ENCODE results near the gene CXXC5.
A peak's percentile ranks its signal among the peaks of the same experiment; 100 is the strongest.

The CXXC5 gene

DNA sequence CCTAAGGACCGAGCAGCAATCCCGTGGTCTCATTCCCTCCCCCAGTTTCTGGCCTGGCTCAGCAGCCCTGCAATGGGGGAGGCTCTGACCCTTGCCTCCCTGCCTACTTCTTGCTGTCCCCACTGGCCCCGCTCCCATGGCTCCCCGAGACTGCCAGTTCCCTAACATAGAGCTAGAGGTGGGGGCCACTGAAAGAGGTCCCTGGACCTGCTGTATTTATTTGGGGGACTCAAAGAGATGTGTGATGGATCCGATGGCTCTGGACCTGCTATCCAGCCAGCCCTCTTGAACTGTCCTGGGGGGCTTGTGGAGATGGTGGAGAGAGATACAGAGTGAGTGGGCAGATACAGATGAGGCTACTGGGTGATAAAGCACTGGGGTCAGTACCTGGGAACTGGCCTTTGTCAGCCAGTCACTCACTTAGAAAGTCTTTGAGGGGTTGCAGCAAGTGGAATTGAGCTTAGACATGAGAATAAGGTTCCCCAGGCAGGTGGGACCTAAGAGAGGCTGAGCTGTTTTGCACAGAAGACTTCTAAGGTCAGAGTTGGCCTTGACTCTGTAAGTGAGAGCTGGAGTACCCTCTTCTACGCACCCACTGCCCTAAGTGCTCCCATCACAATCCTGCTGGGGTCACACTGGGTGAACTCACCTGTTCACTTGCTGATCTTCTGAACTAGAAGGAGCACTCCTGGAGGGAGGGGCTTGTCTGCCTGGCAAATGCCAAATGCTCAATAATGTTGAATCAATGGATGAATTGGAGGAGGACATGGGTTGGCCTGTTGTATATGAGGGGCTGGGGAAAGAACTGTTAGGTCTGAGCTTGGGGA lies 42.9 kb downstream of the CXXC5 start:
- DNase-seq (ENCODE audit: low read depth in 3 of 3, low spot score in 1 of 3): no peak

- no peak for DNase-seq (ENCODE audit: low read depth in 3 of 3, low spot score in 1 of 3)
Observed at GRCh38 chr5:139692148-139692547, 44.0 kb downstream of the CXXC5 start.

- no peak for DNase-seq (ENCODE audit: low read depth in 3 of 3, low spot score in 1 of 3)
Observed at GRCh38 chr5:139692679-139693308, 44.6 kb downstream of the CXXC5 start.

DNA sequence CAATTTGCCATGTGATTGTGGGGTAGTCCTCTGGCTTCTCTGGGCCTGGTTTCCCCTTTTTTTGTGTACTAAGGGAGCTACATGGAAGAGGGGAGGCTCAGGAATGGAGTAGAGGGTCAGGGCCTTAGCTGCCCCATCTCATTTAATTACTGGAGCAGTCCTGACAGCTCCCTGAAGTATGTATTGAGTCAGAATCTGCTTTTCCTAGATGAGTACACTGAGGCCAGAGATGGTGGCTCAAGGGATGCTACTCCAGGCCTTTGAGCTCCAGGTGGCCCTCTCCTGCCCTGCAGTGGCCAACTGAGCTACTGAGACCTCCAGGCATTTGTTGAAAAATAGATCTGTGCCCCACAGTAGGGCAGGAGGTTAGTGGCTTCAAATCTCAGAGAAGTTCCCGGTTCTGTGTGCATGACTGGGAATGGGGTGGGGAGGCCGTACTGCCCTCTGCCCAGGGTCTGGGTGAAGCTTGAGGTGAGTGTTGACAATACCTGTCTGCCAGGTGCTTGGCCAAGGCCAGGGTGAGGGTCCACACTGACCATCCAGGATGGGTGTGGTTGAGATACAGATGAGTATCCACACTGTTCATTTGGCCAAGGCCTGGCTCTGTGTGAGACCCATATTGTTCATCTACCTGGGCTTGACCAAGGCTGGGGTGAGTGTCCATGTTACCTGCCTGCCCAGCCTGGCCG lies 45.7 kb downstream of the CXXC5 start:
- no peak for DNase-seq (ENCODE audit: low read depth in 3 of 3, low spot score in 1 of 3)

DNA sequence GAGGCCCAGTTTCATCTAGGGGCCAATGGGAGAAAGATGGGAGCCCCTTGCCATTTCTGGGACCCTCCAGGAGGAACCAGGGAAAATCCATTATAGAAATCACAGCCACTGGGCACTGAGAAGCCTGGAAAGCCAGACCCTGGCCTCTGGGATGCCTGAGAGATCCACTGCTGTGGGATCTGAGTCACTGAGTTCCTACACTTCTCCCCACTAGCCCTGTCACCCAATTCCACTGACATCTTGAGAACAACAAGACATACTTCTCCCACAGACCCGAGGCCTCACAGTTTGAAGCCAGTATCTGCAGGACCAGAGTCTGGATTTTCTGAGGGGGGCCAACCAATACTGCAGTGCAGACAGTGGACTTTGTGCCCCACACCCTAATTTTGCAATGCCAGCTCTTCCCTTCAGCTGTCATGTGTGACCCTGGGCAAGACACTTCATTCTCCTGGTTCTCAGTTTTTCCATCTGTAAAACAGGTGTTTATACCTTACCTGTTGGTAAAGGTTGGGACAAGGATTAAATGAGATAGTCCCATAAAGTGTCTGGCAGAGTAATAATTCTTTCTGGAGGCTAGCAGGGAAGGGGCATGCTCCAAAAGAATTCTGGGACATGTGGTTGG lies 46.5 kb downstream of the CXXC5 start:
- DNase-seq (ENCODE audit: low read depth in 3 of 3, low spot score in 1 of 3): no peak

DNA sequence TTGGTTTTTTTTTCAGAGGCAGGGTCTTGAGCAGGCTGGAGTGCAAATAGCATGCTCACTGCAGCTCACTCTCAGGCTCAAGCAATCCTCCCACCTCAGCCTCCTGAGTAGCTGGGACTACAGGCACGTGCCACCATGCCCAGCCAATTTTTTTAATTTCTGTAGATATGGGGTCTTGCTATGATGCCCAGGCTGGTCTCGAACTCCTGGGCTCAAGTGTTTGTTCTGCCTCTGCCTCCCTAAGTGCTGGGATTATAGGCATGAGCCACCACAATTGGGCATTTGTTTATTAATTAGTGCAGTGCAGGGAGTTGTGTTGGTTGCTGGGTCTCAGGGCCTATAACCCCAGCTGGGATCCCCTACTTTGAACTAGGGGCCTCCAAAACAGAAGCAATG lies 47.0 kb downstream of the CXXC5 start:
- DNase-seq (ENCODE audit: low read depth in 3 of 3, low spot score in 1 of 3): no peak

- DNase-seq (ENCODE audit: low read depth in 3 of 3, low spot score in 1 of 3): no peak
Observed at GRCh38 chr5:139696167-139696893, 48.2 kb downstream of the CXXC5 start.

DNA sequence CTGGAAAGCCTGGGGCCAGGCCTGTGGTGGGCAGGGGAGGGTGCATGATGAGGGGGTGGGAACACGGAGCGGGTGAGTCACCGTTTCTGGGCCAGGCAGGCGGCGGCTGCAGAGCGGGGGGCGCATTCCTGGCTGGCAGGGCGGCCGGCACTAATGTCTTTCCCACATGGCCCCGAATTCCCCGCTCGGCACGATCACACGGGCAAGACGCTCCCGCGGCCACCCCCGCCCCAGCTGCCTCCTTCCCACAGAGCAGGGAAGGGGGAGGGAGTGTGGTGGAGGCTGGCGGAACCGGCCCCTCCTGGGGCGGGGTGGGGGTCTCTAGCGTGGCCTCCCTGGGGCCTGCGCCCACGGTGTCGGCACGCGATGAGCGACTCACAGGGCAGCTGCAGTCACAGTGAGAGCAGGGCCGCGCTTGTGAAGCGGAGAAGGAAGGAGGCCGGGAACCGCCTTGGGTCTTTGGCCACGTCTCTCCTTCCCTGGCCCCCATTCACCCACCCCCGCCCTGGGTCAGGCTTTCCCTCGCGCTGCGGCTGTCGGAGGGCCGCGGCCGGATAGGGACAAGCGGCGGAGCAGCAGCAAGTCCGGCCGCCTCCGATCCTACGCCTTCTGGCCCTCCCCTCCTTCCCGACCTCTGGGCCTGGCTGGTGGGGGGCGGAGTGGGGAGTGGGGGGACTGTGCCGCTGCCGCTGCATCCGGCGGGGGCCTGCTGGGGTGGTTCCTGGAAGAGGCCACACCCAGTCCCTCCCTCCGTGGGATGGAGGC lies 48.9 kb downstream of the CXXC5 start:
- peak in 1 of 3 donors; percentile 15 for DNase-seq (ENCODE audit: low read depth in 3 of 3, low spot score in 1 of 3)

DNA sequence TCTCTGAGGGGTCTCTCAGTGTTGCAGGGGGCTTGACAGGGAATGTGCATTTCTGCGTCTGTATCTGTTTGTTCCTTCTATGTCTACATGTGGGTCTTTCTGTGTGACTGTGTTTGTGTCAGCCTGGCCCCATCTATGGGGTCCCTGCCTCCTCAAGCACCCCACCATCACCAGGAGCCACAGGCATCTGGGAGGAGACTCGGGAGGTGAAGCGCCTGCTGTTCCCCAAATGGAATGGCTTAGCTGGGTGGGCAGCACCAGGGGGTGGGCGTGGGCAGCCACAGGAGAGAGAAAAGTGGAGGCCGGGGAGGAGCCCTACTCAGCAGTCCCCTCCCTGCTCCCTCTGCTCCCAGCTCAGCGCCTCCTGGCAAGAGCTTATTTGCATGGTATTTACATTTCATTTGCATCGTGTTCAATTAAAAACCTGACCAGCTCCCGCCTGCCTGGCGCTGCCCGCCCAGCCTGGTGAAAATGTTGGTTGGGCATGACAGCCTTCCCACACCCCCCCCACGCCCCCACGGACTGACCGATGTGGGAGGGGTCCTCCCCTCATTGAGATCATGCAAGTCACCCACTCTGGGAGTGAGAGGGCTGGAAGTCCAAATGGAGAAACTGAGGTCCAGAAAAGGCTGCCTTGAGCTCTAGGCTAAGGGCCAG lies 50.5 kb downstream of the CXXC5 start:
- no peak for DNase-seq (ENCODE audit: low read depth in 3 of 3, low spot score in 1 of 3)

DNA sequence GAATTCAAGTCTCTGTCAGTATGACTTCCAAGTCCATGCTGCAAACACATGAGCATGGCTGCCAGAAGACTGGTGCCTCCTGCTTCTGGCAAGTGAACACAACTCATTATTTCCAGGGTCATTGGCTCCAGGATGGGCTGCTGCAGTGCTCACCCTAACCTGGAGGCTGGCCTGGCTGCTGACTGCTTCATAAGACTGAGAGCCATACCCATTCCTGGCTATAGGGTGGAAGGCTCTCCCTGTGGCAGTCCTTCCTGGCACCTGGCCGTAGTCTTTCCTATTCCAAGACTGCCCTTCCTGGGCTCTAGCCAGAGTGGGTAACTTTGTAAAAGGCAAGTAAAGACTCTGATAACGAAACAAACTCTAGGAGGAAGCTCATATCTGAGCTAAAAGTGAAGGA lies 51.2 kb downstream of the CXXC5 start:
- DNase-seq (ENCODE audit: low read depth in 3 of 3, low spot score in 1 of 3): no peak

DNA sequence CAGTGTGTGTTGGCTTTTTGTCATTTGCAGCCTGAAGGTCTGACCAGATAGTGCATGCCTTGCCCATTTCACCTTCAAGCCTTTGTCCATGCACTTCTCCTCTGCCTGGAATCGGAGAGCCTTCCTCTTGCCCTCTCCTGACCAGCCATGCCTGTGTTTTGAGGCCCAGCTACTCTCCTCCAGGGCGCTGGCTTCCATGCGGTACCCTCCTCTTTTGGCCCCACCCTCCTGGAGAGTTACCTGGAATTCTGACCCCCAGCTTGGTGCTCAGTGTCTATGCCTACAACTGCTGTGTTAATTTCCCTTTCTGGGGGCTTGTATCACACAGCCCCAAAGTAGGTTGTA lies 52.5 kb downstream of the CXXC5 start:
- no peak for DNase-seq (ENCODE audit: low read depth in 3 of 3, low spot score in 1 of 3)

GRCh38 chr5:139701056-139701741 lies 53.0 kb downstream of the CXXC5 start:
- no peak for DNase-seq (ENCODE audit: low read depth in 3 of 3, low spot score in 1 of 3)

DNA sequence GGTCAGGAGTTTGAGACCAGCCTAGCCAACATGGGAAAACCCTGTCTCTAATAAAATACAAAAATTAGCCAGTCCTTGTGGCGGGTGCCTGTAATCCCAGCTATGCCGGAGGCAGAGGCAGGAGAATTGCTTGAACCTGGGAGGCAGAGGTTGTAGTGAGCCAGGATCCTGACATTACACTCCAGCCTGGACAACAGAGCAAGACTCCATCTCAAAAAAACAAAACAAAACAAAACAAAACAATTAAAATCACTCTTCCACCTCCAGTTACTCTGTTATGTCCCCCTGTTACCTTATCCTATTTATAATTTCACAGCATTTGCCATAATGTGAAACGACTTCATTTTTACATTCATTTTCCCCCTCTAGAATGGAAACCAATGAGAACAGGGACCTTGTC lies 54.4 kb downstream of the CXXC5 start:
- no peak for DNase-seq (ENCODE audit: low read depth in 3 of 3, low spot score in 1 of 3)

DNA sequence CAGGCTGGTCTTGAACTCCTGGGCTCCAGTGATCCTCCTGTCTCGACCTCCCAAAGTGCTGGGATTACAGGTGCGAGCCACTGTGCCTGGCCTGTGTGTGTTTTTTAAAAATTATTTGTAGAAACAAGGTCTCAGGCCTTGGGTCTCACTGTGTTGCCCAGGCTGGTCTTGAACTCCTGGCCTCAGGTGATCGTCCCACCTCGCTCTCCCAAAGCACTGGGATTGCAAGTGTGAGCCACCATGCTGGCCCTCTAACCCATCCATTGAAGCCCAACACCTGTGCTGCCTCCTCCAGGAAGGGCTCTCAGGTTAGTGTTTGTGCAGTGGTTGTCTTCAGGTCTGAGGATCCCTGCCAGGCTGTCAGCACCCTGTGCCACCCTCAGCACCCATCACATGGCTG lies 56.6 kb downstream of the CXXC5 start:
- DNase-seq (ENCODE audit: low read depth in 3 of 3, low spot score in 1 of 3): no peak

GRCh38 chr5:139705191-139705590 lies 57.0 kb downstream of the CXXC5 start:
- DNase-seq (ENCODE audit: low read depth in 3 of 3, low spot score in 1 of 3): no peak

GRCh38 chr5:139705655-139706587 lies 57.8 kb downstream of the CXXC5 start:
- no peak for DNase-seq (ENCODE audit: low read depth in 3 of 3, low spot score in 1 of 3)

- DNase-seq (ENCODE audit: low read depth in 3 of 3, low spot score in 1 of 3): no peak
Observed at GRCh38 chr5:139707445-139708003, 59.4 kb downstream of the CXXC5 start.

DNA sequence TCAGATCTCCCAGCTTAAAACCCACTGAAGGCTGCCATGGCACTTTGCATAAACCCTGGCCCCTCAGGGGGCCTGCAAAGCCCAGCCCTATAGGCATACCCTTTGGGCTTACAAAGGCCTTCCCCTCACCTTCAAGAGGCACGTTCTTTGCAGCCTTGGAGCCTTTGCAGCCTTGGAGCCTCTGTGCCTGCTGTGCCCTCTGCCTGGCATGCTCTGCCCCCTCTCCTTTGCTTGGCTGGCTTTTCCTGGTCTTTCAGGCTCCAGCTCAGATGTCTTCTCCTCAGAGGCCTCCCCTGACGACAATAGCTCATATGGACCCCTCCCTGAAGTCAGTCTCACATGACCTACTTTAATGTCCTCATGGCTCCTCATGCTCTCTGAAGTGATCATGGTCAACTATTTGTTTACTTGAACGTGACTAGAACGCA lies 60.3 kb downstream of the CXXC5 start:
- DNase-seq (ENCODE audit: low read depth in 3 of 3, low spot score in 1 of 3): no peak
